Large intestine (tissue), 3 donors: ENCODE data around the gene TPRG1L. TPM values are rescaled to one million over a fixed set of nuclear protein-coding genes. Genes with fewer than 3 reads are reported as not detected.

ENCODE experiments used
- DNase-seq, 2 donors: peaks; one replicate each; pipeline versions ENCODE4 v3.0.0 to v3.0.0-alpha.2; 2013
- H3K27ac ChIP-seq: one replicate; pipeline ENCODE4 v1.5.1; 2013; ENCODE audit warnings: low read length
- H3K27me3 ChIP-seq: 2 replicates; pipeline ENCODE4 v1.6.1; 2013; ENCODE audit warnings: low read length; ENCODE audit not compliant: control insufficient read depth, insufficient read depth
- H3K36me3 ChIP-seq: 2 replicates; pipeline ENCODE4 v1.6.1; 2013; ENCODE audit warnings: low read length; ENCODE audit not compliant: control insufficient read depth, insufficient read depth
- H3K4me1 ChIP-seq: one replicate; pipeline ENCODE4 v1.6.1; 2013; ENCODE audit warnings: low read length; ENCODE audit not compliant: control insufficient read depth, insufficient read depth
- H3K4me3 ChIP-seq: one replicate; pipeline ENCODE4 v1.5.1; 2013; ENCODE audit warnings: low read length
- H3K9me3 ChIP-seq: one replicate; pipeline ENCODE4 v1.6.1; 2013; ENCODE audit warnings: mild to moderate bottlenecking, low read depth, low read length, moderate library complexity; ENCODE audit not compliant: control insufficient read depth
- WGBS: methylation state at CpG from one replicate; pipeline ENCODE4 v1.1.5; 2013; ENCODE audit warnings: low lambda C conversion rate; ENCODE audit not compliant: insufficient coverage; 5-methylcytosine and 5-hydroxymethylcytosine counted together
- polyA plus RNA-seq: library from polyadenylated mRNA; unstranded; fragments of 120-200 nt; gene quantifications from one replicate; pipeline ENCODE4 v1.2.1, GENCODE V29; 2013

The TPRG1L gene
- polyA plus RNA-seq, 1 donor, result 81.6 TPM

- Histone ChIP-seq H3K9me3 (peaks cover 10% of the 10 kb centered on the region), H3K27me3 (peaks cover 78% of the 10 kb centered on the region), H3K36me3 (no peaks in the 10 kb centered on the region), H3K4me1 (peaks cover 7% of the 10 kb centered on the region), H3K27ac (no peak overlapping the region), H3K4me3 (no peak overlapping the region)
- DNase-seq, result no peak
- WGBS, result no CpG with 5 or more reads among the region's 22 CpGs
These were observed 29.9 kb downstream of the TPRG1L start for GRCh38 chr1:3654549-3655281.

- H3K9me3 ChIP-seq, result no peaks in the 10 kb centered on the region
- no peaks in the 10 kb centered on the region for H3K4me1 ChIP-seq
- H3K27me3 ChIP-seq, result peaks cover 67% of the 10 kb centered on the region
- DNase-seq, result no peak
- no peaks in the 10 kb centered on the region for H3K36me3 ChIP-seq
- H3K4me3 ChIP-seq, result no peak overlapping the region
- no CpG with 5 or more reads among the region's 13 CpGs for WGBS
- no peak overlapping the region for H3K27ac ChIP-seq
These were observed 31.8 kb downstream of the TPRG1L start for GRCh38 chr1:3656450-3657095.

- no peak overlapping the region for H3K4me3 ChIP-seq
- WGBS, result no CpG with 5 or more reads among the region's 6 CpGs
- H3K27me3 ChIP-seq, result peaks cover 62% of the 10 kb centered on the region
- no peak overlapping the region for H3K27ac ChIP-seq
- H3K4me1 ChIP-seq, result no peaks in the 10 kb centered on the region
- no peak for DNase-seq
- H3K9me3 ChIP-seq, result no peaks in the 10 kb centered on the region
- no peaks in the 10 kb centered on the region for H3K36me3 ChIP-seq
These were observed 32.3 kb downstream of the TPRG1L start for GRCh38 chr1:3657096-3657475.

- no peaks in the 10 kb centered on the region for H3K4me1 ChIP-seq
- no peak for DNase-seq
- no peak overlapping the region for H3K27ac ChIP-seq
- no peaks in the 10 kb centered on the region for H3K36me3 ChIP-seq
- H3K27me3 ChIP-seq, result peaks cover 59% of the 10 kb centered on the region
- no peaks in the 10 kb centered on the region for H3K9me3 ChIP-seq
- H3K4me3 ChIP-seq, result no peak overlapping the region
- WGBS, result no CpG with 5 or more reads among the region's 26 CpGs
These were observed 32.9 kb downstream of the TPRG1L start for GRCh38 chr1:3657578-3658230.

GRCh38 chr1:3658231-3658615 is 33.4 kb downstream of the TPRG1L start:
- Histone ChIP-seq H3K36me3 (no peaks in the 10 kb centered on the region), H3K9me3 (no peaks in the 10 kb centered on the region), H3K4me3 (no peak overlapping the region), H3K27me3 (peaks cover 54% of the 10 kb centered on the region), H3K27ac (no peak overlapping the region), H3K4me1 (no peaks in the 10 kb centered on the region)
- DNase-seq, result no peak
- no CpG with 5 or more reads among the region's 14 CpGs for WGBS

GRCh38 chr1:3659093-3659492 is 34.3 kb downstream of the TPRG1L start:
- Histone ChIP-seq H3K9me3 (no peaks in the 10 kb centered on the region), H3K4me3 (no peak overlapping the region), H3K27ac (no peak overlapping the region), H3K36me3 (no peaks in the 10 kb centered on the region), H3K27me3 (peaks cover 45% of the 10 kb centered on the region), H3K4me1 (no peaks in the 10 kb centered on the region)
- DNase-seq, result no peak
- WGBS, result 100% methylated on average over 1 of the region's 15 CpGs

- H3K4me3 ChIP-seq, result no peak overlapping the region
- no peaks in the 10 kb centered on the region for H3K4me1 ChIP-seq
- no peaks in the 10 kb centered on the region for H3K36me3 ChIP-seq
- DNase-seq, result no peak
- no CpG with 5 or more reads among the region's 2 CpGs for WGBS
- peaks cover 30% of the 10 kb centered on the region for H3K27me3 ChIP-seq
- no peak overlapping the region for H3K27ac ChIP-seq
- H3K9me3 ChIP-seq, result no peaks in the 10 kb centered on the region
These were observed 35.9 kb downstream of the TPRG1L start for GRCh38 chr1:3660704-3661103.

- Histone ChIP-seq H3K27me3 (peaks cover 23% of the 10 kb centered on the region), H3K27ac (no peak overlapping the region), H3K9me3 (no peaks in the 10 kb centered on the region)
These were observed 36.8 kb downstream of the TPRG1L start for GRCh38 chr1:3661631-3662030.

GRCh38 chr1:3662080-3662671 is 37.4 kb downstream of the TPRG1L start:
- Histone ChIP-seq H3K4me1 (no peaks in the 10 kb centered on the region), H3K9me3 (no peaks in the 10 kb centered on the region), H3K27me3 (peaks cover 19% of the 10 kb centered on the region), H3K27ac (no peak overlapping the region), H3K4me3 (no peak overlapping the region), H3K36me3 (no peaks in the 10 kb centered on the region)
- no CpG with 5 or more reads among the region's 16 CpGs for WGBS
- DNase-seq, result no peak

More at GRCh38 chr1:3661631-3662030, 36.8 kb downstream of the TPRG1L start:
- no CpG with 5 or more reads among the region's 4 CpGs for WGBS
- H3K36me3 ChIP-seq, result no peaks in the 10 kb centered on the region
- H3K4me3 ChIP-seq, result no peak overlapping the region
- DNase-seq, result no peak
- H3K4me1 ChIP-seq, result no peaks in the 10 kb centered on the region

GRCh38 chr1:3663999-3664699 is 39.3 kb downstream of the TPRG1L start:
- no peak for DNase-seq
- H3K9me3 ChIP-seq, result no peaks in the 10 kb centered on the region
- H3K36me3 ChIP-seq, result no peaks in the 10 kb centered on the region
- H3K4me1 ChIP-seq, result peaks cover 5% of the 10 kb centered on the region
- WGBS, result no CpG with 5 or more reads among the region's 14 CpGs
- H3K27me3 ChIP-seq, result peaks cover 6% of the 10 kb centered on the region
- H3K27ac ChIP-seq, result no peak overlapping the region
- no peak overlapping the region for H3K4me3 ChIP-seq
